Transverse colon (tissue), 4 donors: ENCODE measurements around the gene BMERB1. TPM values are rescaled to one million over a fixed set of nuclear protein-coding genes. Genes with fewer than 3 reads are reported as not detected.
A peak's percentile ranks its signal among the peaks of the same experiment; 100 is the strongest.

Source experiments
- DNase-seq: peaks from one replicate; pipeline ENCODE4 v3.0.0-alpha.2; 2019
- H3K27ac ChIP-seq, 4 donors: fragments of 200-600 bp; sonication (generic); 2 replicates each; pipeline ENCODE4 v1.5.1; 2016 to 2018; ENCODE audit warnings: inconsistent platforms in 4 of 4
- H3K27me3 ChIP-seq: fragments of 200-600 bp; sonication (generic); 2 replicates; pipeline ENCODE4 v1.5.1; 2017; ENCODE audit warnings: inconsistent platforms
- H3K36me3 ChIP-seq, 4 donors: fragments of 200-600 bp; sonication (generic); 2 replicates each; pipeline ENCODE4 v1.5.1; 2017 to 2019; ENCODE audit warnings: inconsistent platforms in 4 of 4
- H3K4me1 ChIP-seq, 4 donors: fragments of 200-600 bp; sonication (generic); 2 replicates each; pipeline ENCODE4 v1.5.1; 2017 to 2020; ENCODE audit warnings: inconsistent platforms in 4 of 4
- H3K4me3 ChIP-seq, 4 donors: fragments of 200-600 bp; sonication (generic); 1 replicate in 1 of 4; 2 replicates in 3 of 4; pipeline versions ENCODE4 v1.5.1 to v1.6.1; 2017 to 2019; ENCODE audit warnings: inconsistent platforms in 4 of 4
- H3K9me3 ChIP-seq, 2 donors: fragments of 200-600 bp; sonication (generic); 2 replicates each; pipeline ENCODE4 v1.5.1; 2017 to 2019; ENCODE audit warnings: inconsistent platforms in 2 of 2
- CTCF ChIP-seq, 5 experiments: fragments of 200-600 bp in 3 of 5; fragments of 450-650 bp in 2 of 5; sonication (generic) in 3 of 5; IDR thresholded peaks; 1 replicate in 2 of 5; 2 replicates in 3 of 5; pipeline ENCODE4 v1.5.1; 2016 to 2017; ENCODE audit warnings: antibody characterized with exemption in 5 of 5, inconsistent platforms in 3 of 5, mild to moderate bottlenecking in 2 of 5, moderate library complexity in 1 of 5
- EP300 ChIP-seq: sonication (generic); formaldehyde crosslinking; IDR thresholded peaks from one replicate; pipeline ENCODE4 v1.6.1; 2017; ENCODE audit warnings: antibody characterized with exemption, low read depth
- POLR2A ChIP-seq: fragments of 450-650 bp; IDR thresholded peaks from one replicate; pipeline ENCODE4 v1.6.1; 2016; ENCODE audit warnings: antibody characterized with exemption, mild to moderate bottlenecking, moderate library complexity
- POLR2AphosphoS5 ChIP-seq, 3 donors: sonication (generic); formaldehyde crosslinking; IDR thresholded peaks; one replicate each; pipeline ENCODE4 v1.6.1; 2016; ENCODE audit warnings: antibody characterized with exemption in 3 of 3
- WGBS, 2 donors: methylation state at CpG; one replicate each; pipeline ENCODE4 v1.1.5; 2018; ENCODE audit warnings: low coverage in 1 of 2; 5-methylcytosine and 5-hydroxymethylcytosine counted together
- in situ Hi-C, 4 donors: fragments of 200-750 bp; cut with MboI; loops; one replicate each; pipeline versions ENCODE4 v1.15.0 to v1.15.1; 2017; ENCODE audit warnings: low sequenced_read_pairs in 3 of 4, low pct_ligation_motif_present in 1 of 4, low pct_unique_long_range_greater_than_20kb in 1 of 4
- intact Hi-C: fragments of 100-400 bp; cut with DNase I; formaldehyde crosslinking; loops from one replicate; pipeline ENCODE4 v1.15.1; 2023; ENCODE audit warnings: low total_unique reads
- total RNA-seq, 4 donors: library from RNA; depleted of rRNA; stranded (reverse); fragments of >200 nt; gene quantifications; one replicate each; pipeline ENCODE4 v1.1.0, GENCODE V29; 2016

BMERB1 gene
- total RNA-seq, 4 donors from 2014 or later, result 8.6 to 65.1 (median 14.1) TPM

- H3K36me3 ChIP-seq, result no peaks in the 10 kb centered on the region
- H3K4me3 ChIP-seq, result no peak overlapping the region
- H3K27ac ChIP-seq, result no peak overlapping the region
- H3K4me1 ChIP-seq, result peaks cover 0 to 6% (median 0%) of the 10 kb centered on the region in 4 donors
- in situ Hi-C loops (no loop called here), intact Hi-C loops (no loop called here)
- WGBS, 2 donors, result 63 to 83% methylated on average over 1 to 2 of the region's 2 CpGs
- H3K27me3 ChIP-seq, result no peaks in the 10 kb centered on the region
- no peaks in the 10 kb centered on the region for H3K9me3 ChIP-seq
- DNase-seq, result no peak
- no peak for TF ChIP-seq POLR2A
- TF ChIP-seq CTCF (IDR thresholded peaks at IDR 0.05), result no peak
- no peak for TF ChIP-seq EP300
- TF ChIP-seq POLR2AphosphoS5 (IDR thresholded peaks at IDR 0.05), result no peak
Observed at GRCh38 chr16:15477802-15478201, 43.4 kb downstream of the BMERB1 start.

- Histone ChIP-seq H3K4me1 (peaks cover 0 to 6% (median 0%) of the 10 kb centered on the region in 4 donors), H3K27me3 (no peaks in the 10 kb centered on the region), H3K36me3 (no peaks in the 10 kb centered on the region), H3K9me3 (no peaks in the 10 kb centered on the region), H3K27ac (peak overlapping the region in 3 of 4 donors; percentile 21 to 48 (median 30)), H3K4me3 (no peak overlapping the region)
- intact Hi-C loops (no loop called here), in situ Hi-C loops (no loop called here)
- TF ChIP-seq CTCF (IDR thresholded peaks at IDR 0.05) (no peak), POLR2AphosphoS5 (IDR thresholded peaks at IDR 0.05) (peak; percentile 9 to 37 (median 25)), EP300 (no peak)
- 47 to 69% methylated on average over 2 to 3 of the region's 3 CpGs for WGBS, 2 donors
- peak; percentile 29 for DNase-seq
Observed at GRCh38 chr16:15482068-15482747, 47.8 kb downstream of the BMERB1 start.

- peak overlapping the region in 1 of 4 donors; percentile 48 for H3K27ac ChIP-seq
- intact Hi-C loops, result no loop called here
- no peak for TF ChIP-seq CTCF (IDR thresholded peaks at IDR 0.05)
- TF ChIP-seq POLR2AphosphoS5 (IDR thresholded peaks at IDR 0.05), result no peak
- no peak for TF ChIP-seq POLR2A
- no peak for TF ChIP-seq EP300
- peaks cover 0 to 6% (median 0%) of the 10 kb centered on the region in 4 donors for H3K4me1 ChIP-seq
- no peak for DNase-seq
- no peaks in the 10 kb centered on the region for H3K27me3 ChIP-seq
- in situ Hi-C loops, result no loop called here
- WGBS, 2 donors, result 93 to 99% methylated on average over 7 of the region's 7 CpGs
- H3K9me3 ChIP-seq, result no peaks in the 10 kb centered on the region
- no peak overlapping the region for H3K4me3 ChIP-seq
- H3K36me3 ChIP-seq, result no peaks in the 10 kb centered on the region
Observed at GRCh38 chr16:15482748-15483298, 48.4 kb downstream of the BMERB1 start.

- in situ Hi-C loops, result no loop called here
- Histone ChIP-seq H3K27ac (no peak overlapping the region), H3K36me3 (no peaks in the 10 kb centered on the region), H3K4me3 (no peak overlapping the region), H3K4me1 (peaks cover 0 to 6% (median 2%) of the 10 kb centered on the region in 4 donors), H3K9me3 (no peaks in the 10 kb centered on the region), H3K27me3 (no peaks in the 10 kb centered on the region)
- no peak for DNase-seq
- WGBS, 2 donors, result 63 to 74% methylated on average over 1 to 2 of the region's 2 CpGs
- TF ChIP-seq POLR2AphosphoS5 (IDR thresholded peaks at IDR 0.05) (no peak), POLR2A (no peak), CTCF (IDR thresholded peaks at IDR 0.05) (no peak), EP300 (no peak)
- intact Hi-C loops, result no loop called here
Observed at GRCh38 chr16:15483857-15484256, 49.5 kb downstream of the BMERB1 start.
